ENCODE data around the gene FAM193A. TPM values are rescaled to one million over a fixed set of nuclear protein-coding genes. Genes with fewer than 3 reads are reported as not detected.
"Not testable (repeated sequence)": the region's sequence is repeated elsewhere in the genome, so short reads cannot be mapped to it uniquely, and the experiment has no call there.

Gene FAM193A
- total RNA-seq, 1 experiment from 2014 or later: 13.3 TPM

GRCh38 chr4:2598511-2599303 is 62.3 kb downstream of the FAM193A start:
- DNase-seq: peak; percentile 62
- peaks cover 1% of the 10 kb centered on the region; the same call in 1 of the 2 replicates for H3K36me3 ChIP-seq (replicated peaks; ENCODE audit: control insufficient read depth, insufficient read depth, low read length)
- H3K4me3 ChIP-seq (ENCODE audit: insufficient read depth, low read depth, low read length): no peak overlapping the region
- H3K27me3 ChIP-seq (ENCODE audit: control insufficient read depth, insufficient read depth, low read length): no peaks in the 10 kb centered on the region

GRCh38 chr4:2599304-2599654 is 62.8 kb downstream of the FAM193A start:
- no peak for DNase-seq
- Histone ChIP-seq H3K4me3 (ENCODE audit: insufficient read depth, low read depth, low read length) (no peak overlapping the region), H3K27me3 (ENCODE audit: control insufficient read depth, insufficient read depth, low read length) (no peaks in the 10 kb centered on the region), H3K36me3 (replicated peaks; ENCODE audit: control insufficient read depth, insufficient read depth, low read length) (peaks cover 1% of the 10 kb centered on the region; the same call in 1 of the 2 replicates)

- H3K36me3 ChIP-seq (replicated peaks; ENCODE audit: control insufficient read depth, insufficient read depth, low read length): peaks cover 1% of the 10 kb centered on the region; the same call in 1 of the 2 replicates
- DNase-seq: no peak
- no peaks in the 10 kb centered on the region for H3K27me3 ChIP-seq (ENCODE audit: control insufficient read depth, insufficient read depth, low read length)
- no peak overlapping the region for H3K4me3 ChIP-seq (ENCODE audit: insufficient read depth, low read depth, low read length)
These were observed 64.4 kb downstream of the FAM193A start for GRCh38 chr4:2600878-2601277.

GRCh38 chr4:2604614-2605013 is 68.2 kb downstream of the FAM193A start:
- Histone ChIP-seq H3K4me3 (ENCODE audit: insufficient read depth, low read depth, low read length) (no peak overlapping the region), H3K36me3 (replicated peaks; ENCODE audit: control insufficient read depth, insufficient read depth, low read length) (no peaks in the 10 kb centered on the region), H3K27me3 (ENCODE audit: control insufficient read depth, insufficient read depth, low read length) (no peaks in the 10 kb centered on the region)
- no peak for DNase-seq

GRCh38 chr4:2606960-2607506 is 70.6 kb downstream of the FAM193A start:
- H3K27me3 ChIP-seq (ENCODE audit: control insufficient read depth, insufficient read depth, low read length): no peaks in the 10 kb centered on the region
- H3K4me3 ChIP-seq (ENCODE audit: insufficient read depth, low read depth, low read length): no peak overlapping the region
- no peak for DNase-seq
- H3K36me3 ChIP-seq (replicated peaks; ENCODE audit: control insufficient read depth, insufficient read depth, low read length): no peaks in the 10 kb centered on the region

- Histone ChIP-seq H3K27me3 (ENCODE audit: control insufficient read depth, insufficient read depth, low read length) (no peaks in the 10 kb centered on the region), H3K4me3 (ENCODE audit: insufficient read depth, low read depth, low read length) (no peak overlapping the region), H3K36me3 (replicated peaks; ENCODE audit: control insufficient read depth, insufficient read depth, low read length) (no peaks in the 10 kb centered on the region)
- no peak for DNase-seq
These were observed 71.4 kb downstream of the FAM193A start for GRCh38 chr4:2607822-2608221.

- Histone ChIP-seq H3K4me3 (ENCODE audit: insufficient read depth, low read depth, low read length) (no peak overlapping the region), H3K27me3 (ENCODE audit: control insufficient read depth, insufficient read depth, low read length) (no peaks in the 10 kb centered on the region), H3K36me3 (replicated peaks; ENCODE audit: control insufficient read depth, insufficient read depth, low read length) (no peaks in the 10 kb centered on the region)
- DNase-seq: no peak
These were observed 71.8 kb downstream of the FAM193A start for GRCh38 chr4:2608291-2608690.

GRCh38 chr4:2615821-2616220 is 79.4 kb downstream of the FAM193A start:
- Histone ChIP-seq H3K27me3 (ENCODE audit: control insufficient read depth, insufficient read depth, low read length) (no peaks in the 10 kb centered on the region), H3K36me3 (replicated peaks; ENCODE audit: control insufficient read depth, insufficient read depth, low read length) (no peaks in the 10 kb centered on the region), H3K4me3 (ENCODE audit: insufficient read depth, low read depth, low read length) (no peak overlapping the region)
- no peak for DNase-seq

GRCh38 chr4:2617955-2618354 is 81.5 kb downstream of the FAM193A start:
- H3K4me3 ChIP-seq (ENCODE audit: insufficient read depth, low read depth, low read length): no peak overlapping the region
- DNase-seq: no peak

GRCh38 chr4:2618729-2619128 is 82.3 kb downstream of the FAM193A start:
- not testable (repeated sequence) for H3K36me3 ChIP-seq (replicated peaks; ENCODE audit: control insufficient read depth, insufficient read depth, low read length); H3K27me3 ChIP-seq (ENCODE audit: control insufficient read depth, insufficient read depth, low read length); DNase-seq; H3K4me3 ChIP-seq (ENCODE audit: insufficient read depth, low read depth, low read length)

More at GRCh38 chr4:2617955-2618354, 81.5 kb downstream of the FAM193A start:
- Histone ChIP-seq H3K36me3 (replicated peaks; ENCODE audit: control insufficient read depth, insufficient read depth, low read length) (no peaks in the 10 kb centered on the region), H3K27me3 (ENCODE audit: control insufficient read depth, insufficient read depth, low read length) (no peaks in the 10 kb centered on the region)

- no peaks in the 10 kb centered on the region for H3K27me3 ChIP-seq (ENCODE audit: control insufficient read depth, insufficient read depth, low read length)
- H3K4me3 ChIP-seq (ENCODE audit: insufficient read depth, low read depth, low read length): no peak overlapping the region
- no peak for DNase-seq
- no peaks in the 10 kb centered on the region for H3K36me3 ChIP-seq (replicated peaks; ENCODE audit: control insufficient read depth, insufficient read depth, low read length)
These were observed 83.0 kb downstream of the FAM193A start for GRCh38 chr4:2619459-2619858.

- no peak for DNase-seq
- Histone ChIP-seq H3K27me3 (ENCODE audit: control insufficient read depth, insufficient read depth, low read length) (no peaks in the 10 kb centered on the region), H3K36me3 (replicated peaks; ENCODE audit: control insufficient read depth, insufficient read depth, low read length) (peaks cover 3% of the 10 kb centered on the region), H3K4me3 (ENCODE audit: insufficient read depth, low read depth, low read length) (no peak overlapping the region)
These were observed 85.0 kb downstream of the FAM193A start for GRCh38 chr4:2621419-2621818.

- Histone ChIP-seq H3K36me3 (replicated peaks; ENCODE audit: control insufficient read depth, insufficient read depth, low read length) (peaks cover 4% of the 10 kb centered on the region), H3K4me3 (ENCODE audit: insufficient read depth, low read depth, low read length) (no peak overlapping the region), H3K27me3 (ENCODE audit: control insufficient read depth, insufficient read depth, low read length) (no peaks in the 10 kb centered on the region)
- DNase-seq: no peak
These were observed 87.0 kb downstream of the FAM193A start for GRCh38 chr4:2623442-2623841.

GRCh38 chr4:2624782-2625530 is 88.5 kb downstream of the FAM193A start:
- peaks cover 4% of the 10 kb centered on the region for H3K36me3 ChIP-seq (replicated peaks; ENCODE audit: control insufficient read depth, insufficient read depth, low read length)
- no peak for DNase-seq
- no peaks in the 10 kb centered on the region for H3K27me3 ChIP-seq (ENCODE audit: control insufficient read depth, insufficient read depth, low read length)
- no peak overlapping the region for H3K4me3 ChIP-seq (ENCODE audit: insufficient read depth, low read depth, low read length)

GRCh38 chr4:2626231-2626630 is 89.8 kb downstream of the FAM193A start:
- H3K4me3 ChIP-seq (ENCODE audit: insufficient read depth, low read depth, low read length): no peak overlapping the region
- no peaks in the 10 kb centered on the region for H3K27me3 ChIP-seq (ENCODE audit: control insufficient read depth, insufficient read depth, low read length)
- H3K36me3 ChIP-seq (replicated peaks; ENCODE audit: control insufficient read depth, insufficient read depth, low read length): peaks cover 7% of the 10 kb centered on the region
- DNase-seq: no peak
